Esophagus mucosa (tissue), 1 donor: ENCODE measurements around the gene YPEL2. TPM values are rescaled to one million over a fixed set of nuclear protein-coding genes. Genes with fewer than 3 reads are reported as not detected.

Source experiments
- ATAC-seq: fragments of 200-7000 bp; cut with Tn5 transposase; one replicate; pipeline ENCODE4 v1.9.1; 2020
- total RNA-seq: library from RNA; stranded (reverse); gene quantifications from one replicate; pipeline ENCODE4 v1.2.4, GENCODE V29; 2023
- donor health status: DM: yes; HTN: yes; CAD: no.

YPEL2 gene
- total RNA-seq, 1 donor from 2014 or later, result 5.7 TPM

- no peak for ATAC-seq
Observed at GRCh38 chr17:59357219-59357697, 25.8 kb downstream of the YPEL2 start.

GRCh38 chr17:59357929-59358328, 26.5 kb downstream of the YPEL2 start:
- ATAC-seq, result peak; percentile 48

- ATAC-seq, result no peak
Observed at GRCh38 chr17:59361386-59361785, 29.9 kb downstream of the YPEL2 start.

- ATAC-seq, result peak; percentile 51
Observed at GRCh38 chr17:59361916-59362810, 30.7 kb downstream of the YPEL2 start.

- no peak for ATAC-seq
Observed at GRCh38 chr17:59362811-59363205, 31.4 kb downstream of the YPEL2 start.

- no peak for ATAC-seq
Observed at GRCh38 chr17:59365383-59365981, 34.0 kb downstream of the YPEL2 start.

- ATAC-seq, result no peak
Observed at GRCh38 chr17:59366040-59366757, 34.7 kb downstream of the YPEL2 start.

- ATAC-seq, result no peak
Observed at GRCh38 chr17:59366773-59367656, 35.6 kb downstream of the YPEL2 start.

- ATAC-seq, result no peak
Observed at GRCh38 chr17:59367657-59368045, 36.2 kb downstream of the YPEL2 start.

GRCh38 chr17:59368218-59368857, 36.9 kb downstream of the YPEL2 start:
- ATAC-seq, result no peak

GRCh38 chr17:59369031-59369975, 37.8 kb downstream of the YPEL2 start:
- no peak for ATAC-seq

GRCh38 chr17:59370593-59371299, 39.3 kb downstream of the YPEL2 start:
- ATAC-seq, result no peak

- no peak for ATAC-seq
Observed at GRCh38 chr17:59371416-59372100, 40.1 kb downstream of the YPEL2 start.

GRCh38 chr17:59372138-59372751, 40.8 kb downstream of the YPEL2 start:
- peak; percentile 51 for ATAC-seq

GRCh38 chr17:59373882-59374495, 42.5 kb downstream of the YPEL2 start:
- peak; percentile 10 for ATAC-seq

GRCh38 chr17:59374612-59375011, 43.2 kb downstream of the YPEL2 start:
- no peak for ATAC-seq

- ATAC-seq, result no peak
Observed at GRCh38 chr17:59375857-59376256, 44.4 kb downstream of the YPEL2 start.

- no peak for ATAC-seq
Observed at GRCh38 chr17:59376506-59376905, 45.1 kb downstream of the YPEL2 start.
